B cell (primary cell): ENCODE measurements around the gene RAD51C. TPM values are rescaled to one million over a fixed set of nuclear protein-coding genes. Genes with fewer than 3 reads are reported as not detected.

Experiments
- ATAC-seq: fragments of 200-7000 bp; cut with Tn5 transposase; one replicate; pipeline ENCODE4 v1.10.0; 2021; ENCODE audit warnings: low read depth, mild to moderate bottlenecking, moderate number of reproducible peaks, moderate library complexity
- CTCF ChIA-PET: fragments of 350-600 bp; sonication (Branson Sonifier 250); formaldehyde crosslinking; loops from one replicate; lab custom pipeline; 2021; ENCODE audit warnings: antibody characterized with exemption, inconsistent platforms; lab: Charles Lee
- POLR2A ChIA-PET: fragments of 350-600 bp; sonication (Branson Sonifier 250); formaldehyde crosslinking; loops from one replicate; lab custom pipeline; 2021; ENCODE audit warnings: antibody characterized with exemption; lab: Charles Lee
- DNase-seq: peaks from one replicate; pipeline ENCODE4 v3.0.0; 2013
- H2AFZ ChIP-seq: 2 replicates; pipeline ENCODE4 v1.6.1; 2012; ENCODE audit warnings: mild to moderate bottlenecking, low read depth, low read length; ENCODE audit not compliant: insufficient read depth, poor library complexity, severe bottlenecking
- H3K27ac ChIP-seq, 2 donors: 1 replicate in 1 of 2; 2 replicates in 1 of 2; pipeline ENCODE4 v1.5.1; 2012 to 2013; ENCODE audit warnings: low read length in 2 of 2, mild to moderate bottlenecking in 2 of 2, moderate library complexity in 1 of 2
- H3K27me3 ChIP-seq, 4 experiments: fragments of 200-600 bp in 1 of 4; sonication (generic) in 1 of 4; replicated peaks in 1 of 4; 1 replicate in 2 of 4; 2 replicates in 2 of 4; pipeline versions ENCODE4 v1.6.1 to v1.7.0; 2013 to 2016; ENCODE audit warnings: low read length in 3 of 4, mild to moderate bottlenecking in 2 of 4, mixed read lengths in 1 of 4, moderate library complexity in 1 of 4; ENCODE audit not compliant: insufficient read depth in 4 of 4, control insufficient read depth in 3 of 4; ENCODE audit errors: control extremely low read depth in 1 of 4
- H3K36me3 ChIP-seq, 2 experiments: replicated peaks in 1 of 2; 1 replicate in 1 of 2; 2 replicates in 1 of 2; pipeline versions ENCODE4 v1.6.1 to v1.7.1; 2013; ENCODE audit warnings: low read length in 1 of 2; ENCODE audit not compliant: insufficient read depth in 2 of 2, control insufficient read depth in 1 of 2; ENCODE audit errors: control extremely low read depth in 1 of 2, extremely low read depth in 1 of 2
- H3K4me1 ChIP-seq, 2 donors: fragments of 200-600 bp in 1 of 2; sonication (generic) in 1 of 2; 1 replicate in 1 of 2; 2 replicates in 1 of 2; pipeline versions ENCODE4 v1.5.1 to v1.6.1; 2013 to 2017; ENCODE audit warnings: low read length in 2 of 2; ENCODE audit not compliant: control insufficient read depth in 2 of 2, insufficient read depth in 2 of 2
- H3K4me2 ChIP-seq: replicated peaks from 2 replicates; pipeline ENCODE3; 2012; ENCODE audit warnings: mild to moderate bottlenecking, low read depth, low read length; ENCODE audit not compliant: poor library complexity, severe bottlenecking
- H3K4me3 ChIP-seq, 5 experiments: fragments of 200-600 bp in 1 of 5; sonication (generic) in 1 of 5; 1 replicate in 3 of 5; 2 replicates in 2 of 5; pipeline versions ENCODE4 v1.5.1 to v1.7.0; 2011 to 2016; ENCODE audit warnings: low read length in 4 of 5, mild to moderate bottlenecking in 4 of 5, low read depth in 2 of 5, control low read depth in 1 of 5, moderate library complexity in 1 of 5; ENCODE audit not compliant: insufficient read depth in 1 of 5; ENCODE audit errors: control extremely low read depth in 1 of 5, extremely low read depth in 1 of 5
- H3K79me2 ChIP-seq: fragments of 200-600 bp; sonication (generic); one replicate; pipeline ENCODE4 v1.6.0; 2016; ENCODE audit warnings: low read length; ENCODE audit not compliant: control insufficient read depth, insufficient read depth
- H3K9ac ChIP-seq: fragments of 200-600 bp; sonication (generic); 2 replicates; pipeline ENCODE4 v1.6.1; 2017; ENCODE audit warnings: mild to moderate bottlenecking, low read length, moderate library complexity
- H3K9me3 ChIP-seq, 3 donors: one replicate each; pipeline versions ENCODE4 v1.6.1 to v1.7.1; 2013; ENCODE audit warnings: low read length in 2 of 3; ENCODE audit not compliant: control insufficient read depth in 2 of 3, insufficient read depth in 1 of 3; ENCODE audit errors: control extremely low read depth in 1 of 3
- H4K20me1 ChIP-seq: 2 replicates; pipeline ENCODE4 v1.6.0; 2012; ENCODE audit warnings: mild to moderate bottlenecking, low read length; ENCODE audit not compliant: insufficient read depth, control insufficient read depth, poor library complexity, severe bottlenecking
- H3K27ac Mint-ChIP-seq: one replicate; pipeline ENCODE4 v1.8.0; 2021; ENCODE audit warnings: mixed read lengths
- H3K27me3 Mint-ChIP-seq: one replicate; pipeline ENCODE4 v1.8.0; 2021; ENCODE audit warnings: mixed read lengths
- H3K4me1 Mint-ChIP-seq: one replicate; pipeline ENCODE4 v1.8.0; 2021; ENCODE audit warnings: mixed read lengths
- H3K4me3 Mint-ChIP-seq: one replicate; pipeline ENCODE4 v1.8.0; 2021; ENCODE audit warnings: mixed read lengths
- H3K9me3 Mint-ChIP-seq: one replicate; pipeline ENCODE4 v1.8.0; 2022; ENCODE audit warnings: mixed read lengths; ENCODE audit not compliant: insufficient read depth
- CTCF ChIP-seq: fragments of 200-600 bp; IDR thresholded peaks from one replicate; pipeline ENCODE4 v1.8.0; 2022; ENCODE audit warnings: antibody characterized with exemption, mild to moderate bottlenecking
- EZH2 ChIP-seq: IDR thresholded peaks from 2 replicates; pipeline ENCODE4 v1.6.1; 2012; ENCODE audit warnings: borderline replicate concordance, low read depth, mild to moderate bottlenecking, moderate library complexity, low read length; ENCODE audit not compliant: insufficient read depth, poor library complexity, severe bottlenecking
- WGBS: methylation state at CpG from one replicate; pipeline ENCODE4 v1.1.5; 2013; ENCODE audit warnings: missing lambda C conversion rate; ENCODE audit not compliant: insufficient coverage; 5-methylcytosine and 5-hydroxymethylcytosine counted together
- intact Hi-C: fragments of 100-400 bp; cut with micrococcal nuclease; formaldehyde crosslinking; loops from one replicate; pipeline ENCODE4 v1.10.0; 2022
- polyA plus RNA-seq: library from polyadenylated mRNA; depleted of rRNA; stranded (reverse); fragments of >200 nt; gene quantifications from 2 replicates; pipeline ENCODE4 v1.2.3, GENCODE V29; 2012
- total RNA-seq, 2 donors: library from RNA; stranded (reverse); fragments of 120-200 nt in 1 of 2; gene quantifications; 1 replicate in 1 of 2; 2 replicates in 1 of 2; pipeline versions ENCODE4 v1.2.3 to v1.2.4, GENCODE V29; 2013 to 2022

Gene RAD51C
- total and polyA plus RNA-seq, 2 donors (not counting 1 experiment from before 2014, with no cell fraction given) = 14.2 to 33.2 TPM

- H3K27me3 Mint-ChIP-seq = no peaks in the 10 kb centered on the region
- H2AFZ ChIP-seq = no peak overlapping the region
- H3K4me3 Mint-ChIP-seq = no peak overlapping the region
- H3K9ac ChIP-seq = no peak overlapping the region
- no peak overlapping the region for H3K4me3 ChIP-seq
- no peaks in the 10 kb centered on the region for H3K27me3 ChIP-seq
- no peak overlapping the region for H3K4me2 ChIP-seq
- no CpG with 5 or more reads among the region's 1 CpG for WGBS
- no peaks in the 10 kb centered on the region for H4K20me1 ChIP-seq
- CTCF ChIA-PET = no interaction called here
- DNase-seq (no peak), ATAC-seq (no peak)
- TF ChIP-seq CTCF (no peak), EZH2 (no peak)
- no peaks in the 10 kb centered on the region for H3K4me1 ChIP-seq
- H3K79me2 ChIP-seq = no peaks in the 10 kb centered on the region
- no peak overlapping the region for H3K27ac Mint-ChIP-seq
- POLR2A ChIA-PET = no interaction called here
- H3K4me1 Mint-ChIP-seq = no peaks in the 10 kb centered on the region
- no peak overlapping the region for H3K27ac ChIP-seq
- H3K9me3 Mint-ChIP-seq = no peaks in the 10 kb centered on the region
- H3K9me3 ChIP-seq = no peaks in the 10 kb centered on the region
- intact Hi-C loops = no loop called here
- no peaks in the 10 kb centered on the region for H3K36me3 ChIP-seq
Measured at GRCh38 chr17:58779446-58779845, 87.0 kb downstream of the RAD51C start.

DNA sequence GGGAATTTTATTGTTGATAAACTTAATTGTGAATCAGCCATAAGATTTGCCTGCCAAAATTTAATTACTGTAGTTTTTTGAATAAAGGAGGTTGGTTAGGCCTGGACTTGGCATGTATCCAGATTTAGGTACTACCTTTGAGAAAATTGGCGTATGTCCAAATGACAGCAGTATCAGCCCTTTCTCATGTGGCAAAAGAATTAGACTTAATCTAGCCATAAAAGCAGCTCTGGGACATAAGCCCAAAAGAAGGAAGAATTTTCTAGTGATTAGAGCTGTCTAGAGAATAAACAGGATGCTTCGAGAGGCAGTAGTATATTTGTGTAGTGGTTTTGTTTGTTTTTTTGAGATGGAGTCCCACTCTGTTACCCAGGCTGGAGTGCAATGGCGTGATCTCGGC is 91.0 kb downstream of the RAD51C start:
- no peak for DNase-seq
- Histone ChIP-seq H3K4me2 (no peak overlapping the region), H3K27me3 (peaks cover 0 to 2% (median 0%) of the 10 kb centered on the region in 4 experiments), H3K9ac (no peak overlapping the region), H4K20me1 (no peaks in the 10 kb centered on the region), H3K9me3 (no peaks in the 10 kb centered on the region), H3K79me2 (no peaks in the 10 kb centered on the region), H3K4me1 (no peaks in the 10 kb centered on the region), H3K4me3 (no peak overlapping the region), H2AFZ (no peak overlapping the region), H3K36me3 (no peaks in the 10 kb centered on the region), H3K27ac (no peak overlapping the region)
- ChIA-PET CTCF (no interaction called here), POLR2A (no interaction called here)
- Mint-ChIP-seq H3K4me1 (no peaks in the 10 kb centered on the region), H3K4me3 (no peak overlapping the region), H3K9me3 (no peaks in the 10 kb centered on the region), H3K27ac (no peak overlapping the region), H3K27me3 (peaks cover 6% of the 10 kb centered on the region)
- intact Hi-C loops = no loop called here
- no peak for ATAC-seq
- TF ChIP-seq EZH2 (no peak), CTCF (no peak)
- 93% methylated on average over 3 of the region's 4 CpGs for WGBS
